NCI-H2107 treated with DMSO at 0.1 percent for 48 hours (cell line): Measurements from ENCODE around the gene COX7B2.

Experiments used
- DNase-seq: peaks from one replicate; lab custom pipeline; 2025; ENCODE audit not compliant: unreplicated experiment; lab: John Stamatoyannopoulos, UW

Gene COX7B2

DNA sequence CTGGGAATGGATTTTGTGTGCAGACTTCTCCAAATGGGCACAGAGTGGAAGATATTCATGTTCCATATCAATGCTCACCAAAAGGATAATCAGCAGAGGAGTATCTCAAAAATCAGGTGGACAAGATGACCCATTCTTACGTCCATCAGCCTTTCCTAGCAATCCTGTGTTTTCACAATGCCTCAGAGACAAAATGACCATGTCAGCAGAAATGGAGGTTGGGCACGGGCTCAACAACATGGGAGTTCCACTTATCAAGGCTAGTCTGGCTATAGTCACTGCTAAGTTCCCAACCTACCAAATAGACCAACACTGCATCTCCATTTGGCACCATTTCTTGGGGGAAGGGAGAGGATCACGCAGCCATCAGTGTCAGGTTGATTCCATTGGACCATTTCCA lies 179.0 kb downstream of the COX7B2 start:
- no peak for DNase-seq

DNA sequence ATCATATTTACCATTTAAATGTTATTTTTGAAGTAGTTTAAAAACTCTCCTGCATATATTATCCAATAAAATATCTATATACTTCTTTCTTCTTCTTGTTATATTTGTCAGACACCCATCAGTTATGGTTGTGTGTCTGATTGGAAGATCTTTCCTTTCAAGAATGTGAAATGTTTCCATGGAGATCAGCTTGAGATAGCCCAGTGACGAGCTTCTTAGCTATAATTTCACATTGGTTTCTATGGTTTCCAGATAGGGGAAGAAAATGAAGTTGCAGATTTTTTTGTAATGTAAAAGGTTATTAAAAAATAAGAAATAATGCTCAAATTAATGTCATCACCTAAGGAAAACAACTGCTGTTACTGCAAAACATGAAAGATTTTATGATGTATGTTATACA lies 189.0 kb downstream of the COX7B2 start:
- no peak for DNase-seq

DNA sequence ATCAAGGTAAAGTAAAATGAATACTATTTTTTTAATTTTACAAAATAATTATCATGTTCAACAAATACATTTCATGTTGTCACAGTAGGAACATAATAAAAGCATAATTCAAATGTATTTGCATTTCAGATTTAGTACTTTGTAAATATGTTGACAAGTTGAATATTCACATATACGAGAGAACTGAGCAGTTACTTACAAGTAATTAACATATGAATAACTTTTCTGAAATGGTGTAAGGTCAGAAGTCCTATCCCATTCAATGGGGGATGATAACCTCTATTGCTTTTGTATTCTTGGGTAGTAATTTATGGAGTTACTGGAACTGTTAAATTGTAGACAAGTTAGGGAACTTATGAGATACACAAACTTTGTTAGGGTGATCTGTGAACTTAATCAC lies 191.1 kb downstream of the COX7B2 start:
- no peak for DNase-seq

DNA sequence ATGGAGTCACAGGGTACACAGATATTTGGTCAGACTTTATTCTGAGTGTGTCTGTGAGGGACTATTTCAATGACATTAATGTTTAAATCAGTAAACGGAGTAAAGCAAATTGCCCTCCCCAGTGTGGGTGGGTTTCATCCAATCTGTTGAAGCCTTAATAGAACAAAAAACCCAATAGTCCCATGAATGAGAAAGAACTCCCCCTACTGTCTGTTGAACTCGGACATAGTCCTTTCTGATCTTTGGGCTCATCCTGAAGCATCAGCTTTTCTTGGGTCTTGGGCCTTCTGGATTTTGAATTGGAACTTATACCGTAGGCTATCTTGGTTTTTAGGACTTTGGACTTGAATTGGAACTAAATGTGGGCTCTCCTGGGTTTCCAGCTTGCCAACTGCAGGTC lies 193.6 kb downstream of the COX7B2 start:
- DNase-seq = no peak

DNA sequence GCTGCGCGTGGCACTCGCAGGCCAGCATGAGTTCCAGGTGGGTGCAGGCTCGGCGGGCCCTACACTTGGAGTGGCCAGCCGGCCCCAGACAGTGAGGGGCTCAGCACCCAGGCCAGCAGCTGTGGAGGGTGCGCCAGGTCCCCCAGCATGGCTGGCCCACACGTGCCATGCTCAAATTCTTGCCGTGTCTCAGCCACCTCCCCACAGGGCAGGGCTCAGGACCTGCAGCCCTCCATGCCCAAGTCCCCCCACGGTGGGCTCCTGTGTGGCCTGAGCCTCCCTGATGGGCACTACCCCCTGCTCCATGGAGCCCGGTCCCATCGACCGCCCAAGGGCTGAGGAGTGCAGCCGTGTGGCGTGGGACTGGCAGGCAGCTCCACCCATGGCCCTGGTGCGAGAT lies 210.2 kb downstream of the COX7B2 start:
- DNase-seq = no peak
